Jurkat, Clone E6-1 (cell line): ENCODE results near the gene URGCP.
"Not testable (repeated sequence)": the region's sequence is repeated elsewhere in the genome, so short reads cannot be mapped to it uniquely, and the experiment has no call there.

Source experiments
- DNase-seq: peaks from one replicate; pipeline ENCODE4 v3.0.0-alpha.2; 2011; ENCODE audit warnings: low read depth, low spot score
- H3K4me3 ChIP-seq: 2 replicates; pipeline ENCODE4 v1.5.1; 2011; ENCODE audit warnings: mild to moderate bottlenecking, low read length, control low read depth, moderate library complexity

URGCP gene

DNA sequence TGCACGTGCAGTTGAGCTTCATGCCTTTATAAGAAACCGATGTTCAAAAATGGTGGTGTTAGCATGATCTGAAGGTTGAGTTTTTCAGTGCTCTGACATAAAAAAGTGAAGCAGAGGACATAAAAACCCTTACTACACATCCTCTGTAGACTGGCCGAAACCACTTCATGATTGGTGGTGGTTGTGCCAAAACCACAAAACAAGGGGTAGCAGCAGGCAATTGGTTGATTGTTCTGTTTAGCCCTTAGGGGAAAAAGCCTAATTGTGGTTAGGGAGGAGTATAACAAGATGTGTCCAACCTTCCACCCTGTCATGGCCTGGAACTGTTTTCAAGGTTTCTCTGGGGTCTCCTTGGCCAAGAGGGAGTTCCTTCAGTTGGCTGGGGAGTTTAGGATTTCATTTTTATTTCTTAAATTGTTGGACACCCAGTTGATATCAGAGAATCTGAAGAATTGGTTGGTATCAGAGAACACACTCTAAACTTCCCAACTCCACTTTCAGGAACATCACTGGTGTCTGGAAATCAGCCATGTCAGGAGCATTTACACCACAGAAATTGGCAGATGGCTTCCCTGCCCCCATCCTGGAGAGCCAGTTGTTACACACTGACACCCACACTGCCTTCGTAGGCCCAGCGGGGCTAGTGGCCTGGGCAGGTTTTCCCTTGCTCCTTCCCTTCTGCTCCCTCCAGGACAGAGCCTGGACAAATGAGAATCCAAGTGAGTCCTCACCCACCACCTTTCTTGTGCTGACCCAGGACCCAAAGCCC is 55.9 kb downstream of the URGCP start:
- H3K4me3 ChIP-seq, result no peak overlapping the region
- DNase-seq, result no peak

DNA sequence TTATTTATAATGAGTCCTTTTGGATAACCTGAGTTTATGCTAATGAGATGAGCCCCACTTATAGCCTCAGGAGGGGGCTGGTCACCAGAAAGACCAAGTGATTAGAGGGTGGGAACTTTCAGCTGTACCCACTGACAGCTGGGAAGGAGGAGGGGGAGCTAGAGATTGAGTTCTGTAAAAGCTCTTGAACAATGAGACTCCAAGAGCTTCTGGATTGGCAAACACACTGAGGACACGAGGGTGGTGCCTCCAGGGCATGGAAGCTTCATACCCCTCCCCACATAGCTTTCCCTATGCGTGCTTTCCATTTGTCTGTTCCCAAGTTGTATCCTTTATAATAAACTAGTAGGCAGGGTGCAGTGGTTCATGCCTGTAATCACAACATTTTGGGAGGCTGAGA is 57.3 kb downstream of the URGCP start:
- no peak overlapping the region for H3K4me3 ChIP-seq
- no peak for DNase-seq

DNA sequence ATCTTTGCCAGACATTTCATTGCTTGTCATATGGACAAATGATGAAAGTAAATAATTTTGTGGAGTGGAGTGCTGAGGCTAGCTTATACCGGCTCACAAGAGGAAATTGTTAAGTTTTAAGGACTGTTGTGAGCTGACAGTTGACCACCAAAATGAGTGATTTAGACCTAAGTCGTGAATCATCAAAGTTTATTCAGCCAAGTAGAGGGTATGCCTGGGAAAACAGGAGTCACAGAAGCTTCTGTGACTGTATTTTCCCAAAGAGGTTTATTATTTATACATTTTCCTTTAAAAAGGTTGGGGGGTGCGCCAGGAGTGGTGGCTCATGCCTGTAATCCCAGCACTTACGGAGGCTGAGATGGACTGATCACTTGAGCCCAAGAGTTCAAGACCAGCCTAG is 58.9 kb downstream of the URGCP start:
- DNase-seq, result no peak
- H3K4me3 ChIP-seq, result no peak overlapping the region

DNA sequence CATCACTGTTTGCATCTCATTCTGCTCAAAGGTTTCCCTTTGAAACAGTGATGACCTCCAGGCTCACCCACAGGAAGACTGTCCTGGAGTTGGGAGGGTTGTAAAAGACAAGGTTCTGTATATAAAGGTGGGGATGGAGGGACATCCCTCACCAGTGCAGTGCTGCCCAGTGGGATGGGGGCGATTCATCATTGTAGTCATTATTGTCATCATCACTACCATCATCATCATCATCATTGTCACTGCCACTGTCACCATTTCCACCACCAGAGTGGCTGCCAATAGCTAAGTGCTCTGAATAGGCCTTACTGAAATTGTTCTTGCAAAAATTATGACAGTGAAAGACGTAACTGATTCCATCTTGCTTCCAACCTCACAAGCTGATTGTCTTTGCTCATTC is 61.7 kb downstream of the URGCP start:
- H3K4me3 ChIP-seq, result no peak overlapping the region
- DNase-seq, result no peak

DNA sequence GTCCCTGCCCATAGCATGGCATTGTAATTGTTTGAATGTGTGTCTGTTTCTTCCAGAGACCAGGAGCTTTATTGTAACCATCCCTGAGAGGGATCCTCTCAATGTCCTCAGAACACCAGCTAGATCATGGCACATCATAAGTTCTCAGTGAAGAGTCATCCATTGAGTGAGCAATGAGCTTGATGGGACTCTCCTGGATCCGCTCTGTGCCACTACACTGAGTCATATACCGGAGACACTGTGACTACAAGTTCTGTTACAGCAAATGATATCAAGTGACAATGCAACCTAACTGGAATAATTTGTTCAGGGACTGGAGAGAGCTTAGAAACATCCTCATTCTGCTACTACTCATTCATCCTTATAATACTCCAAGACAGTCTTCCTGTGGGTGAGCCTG is 62.1 kb downstream of the URGCP start:
- no peak for DNase-seq
- H3K4me3 ChIP-seq, result no peak overlapping the region

DNA sequence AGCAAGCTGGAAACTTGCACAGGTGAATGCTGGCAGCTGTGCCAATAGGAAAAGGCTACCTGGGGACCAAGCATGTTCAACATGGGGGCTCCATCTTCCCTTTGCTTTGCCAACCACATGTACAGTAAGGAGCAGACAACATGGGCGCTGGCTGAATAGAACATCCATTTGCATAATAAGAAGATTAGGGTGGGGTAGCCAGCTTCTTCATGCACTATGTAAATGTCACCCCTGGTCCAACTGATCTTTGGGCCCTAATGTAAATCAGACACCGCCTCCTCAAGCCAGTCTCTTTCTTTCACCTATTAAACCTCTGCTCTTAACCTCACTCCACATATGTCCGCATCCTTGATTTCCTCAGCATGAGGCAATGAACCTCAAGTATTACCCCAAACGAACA is 63.1 kb downstream of the URGCP start:
- DNase-seq, result no peak
- no peak overlapping the region for H3K4me3 ChIP-seq

DNA sequence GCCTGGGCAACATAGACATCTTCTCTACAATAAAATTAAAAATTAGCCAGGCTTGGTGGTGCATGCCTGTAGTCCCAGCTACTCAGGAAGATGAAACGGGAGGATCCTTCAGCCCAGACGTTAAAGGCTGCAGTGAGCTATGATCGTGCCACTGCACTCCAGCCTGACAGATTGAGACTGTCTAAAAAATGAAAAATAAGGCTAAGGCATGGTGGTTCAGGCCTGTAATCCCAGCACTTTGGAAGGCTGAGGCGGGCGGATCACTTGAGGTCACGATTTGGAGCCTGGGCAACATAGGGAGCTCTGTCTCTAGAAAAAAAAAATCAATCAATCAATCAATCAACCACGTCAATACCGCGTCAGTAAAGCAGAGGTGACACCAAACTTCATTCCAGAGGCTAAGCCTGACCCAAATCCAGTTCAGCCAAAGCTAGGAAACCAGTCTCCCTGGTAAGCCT is 68.2 kb downstream of the URGCP start:
- H3K4me3 ChIP-seq, result peak overlapping the region; percentile 47
- no peak for DNase-seq

DNA sequence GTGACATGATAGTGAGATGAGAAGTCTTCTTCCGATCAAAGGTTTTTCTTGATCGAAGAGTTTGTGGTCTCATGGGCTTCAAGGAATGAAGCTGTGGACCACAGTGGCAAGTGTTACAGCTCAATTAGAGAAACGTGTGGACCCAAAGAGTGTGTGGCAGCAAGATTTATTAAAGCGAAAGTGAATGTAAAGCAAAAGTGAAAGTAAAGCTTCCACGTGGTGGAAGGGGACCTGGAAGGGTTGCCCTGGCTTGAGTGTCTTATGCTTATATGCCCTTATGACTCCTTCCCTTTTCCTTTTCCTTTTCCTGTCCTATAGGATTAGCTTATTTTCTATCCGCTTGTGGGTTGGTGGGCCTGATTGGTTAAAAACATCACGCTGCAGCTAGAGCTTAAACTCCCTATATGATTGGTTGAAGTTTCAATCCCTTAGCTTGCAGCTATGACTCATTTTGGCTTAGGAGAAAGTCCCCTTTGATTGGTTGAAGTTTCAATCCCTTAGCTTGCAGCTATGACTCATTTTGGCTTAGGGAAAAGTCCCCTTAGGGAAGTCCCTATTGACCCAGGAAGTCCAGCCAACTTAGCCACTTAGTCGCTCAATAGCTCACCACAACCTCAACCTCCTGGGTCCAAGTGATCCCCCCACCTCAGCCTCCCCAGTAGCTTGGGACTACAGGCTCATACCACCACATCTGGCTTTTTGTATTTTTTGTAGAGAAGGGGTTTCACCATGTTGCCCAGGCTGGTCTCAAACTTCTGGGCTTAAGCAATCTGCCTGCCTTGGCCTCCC is 71.7 kb downstream of the URGCP start:
- H3K4me3 ChIP-seq, result peak overlapping the region; percentile 24
- peak; percentile 56 for DNase-seq

DNA sequence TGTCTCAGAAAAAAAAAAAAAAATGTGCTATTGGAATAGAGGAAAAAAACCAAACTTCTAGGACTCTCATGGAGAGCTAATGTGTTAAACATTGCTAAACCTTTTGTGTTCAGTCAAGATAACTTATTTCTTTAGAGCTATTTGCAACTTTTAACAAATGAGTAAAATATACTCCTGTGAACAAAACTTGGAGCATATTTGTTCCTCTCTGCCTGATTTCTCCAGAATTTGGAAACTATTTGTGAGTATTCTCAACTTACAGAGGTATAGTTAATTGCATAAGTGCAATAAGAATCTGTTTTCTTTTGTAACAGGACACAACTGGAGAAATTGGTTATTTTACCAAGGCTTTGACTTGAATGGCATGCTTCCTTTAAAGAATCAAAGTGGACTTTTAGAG is 75.5 kb downstream of the URGCP start:
- not testable (repeated sequence) for DNase-seq, H3K4me3 ChIP-seq
